Activated T-cell treated with anti-CD3 and anti-CD28 coated beads for 4 hours (primary cell): ENCODE measurements around the gene PTPRR.

Source experiments
- DNase-seq: peaks from one replicate; pipeline ENCODE4 v3.0.0-alpha.2; 2020

The PTPRR gene

GRCh38 chr12:70671698-70672097 is 248.8 kb downstream of the PTPRR start:
- no peak for DNase-seq

GRCh38 chr12:70670948-70671347 is 249.6 kb downstream of the PTPRR start:
- no peak for DNase-seq

GRCh38 chr12:70667253-70667652 is 253.3 kb downstream of the PTPRR start:
- DNase-seq: no peak

- no peak for DNase-seq
Measured at GRCh38 chr12:70666364-70666763, 254.2 kb downstream of the PTPRR start.

- DNase-seq: no peak
Measured at GRCh38 chr12:70664465-70664881, 256.1 kb downstream of the PTPRR start.

- DNase-seq: no peak
Measured at GRCh38 chr12:70663838-70664237, 256.7 kb downstream of the PTPRR start.

- DNase-seq: no peak
Measured at GRCh38 chr12:70661466-70662161, 258.9 kb downstream of the PTPRR start.

- DNase-seq: no peak
Measured at GRCh38 chr12:70660620-70661219, 259.8 kb downstream of the PTPRR start.

GRCh38 chr12:70660002-70660604 is 260.4 kb downstream of the PTPRR start:
- DNase-seq: no peak

GRCh38 chr12:70659077-70659606 is 261.4 kb downstream of the PTPRR start:
- DNase-seq: no peak

GRCh38 chr12:70657616-70658286 is 262.8 kb downstream of the PTPRR start:
- DNase-seq: no peak

- DNase-seq: no peak
Measured at GRCh38 chr12:70652451-70652850, 268.1 kb downstream of the PTPRR start.

GRCh38 chr12:70648831-70649230 is 271.7 kb downstream of the PTPRR start:
- no peak for DNase-seq

- DNase-seq: no peak
Measured at GRCh38 chr12:70648191-70648590, 272.3 kb downstream of the PTPRR start.

GRCh38 chr12:70646850-70647249 is 273.7 kb downstream of the PTPRR start:
- no peak for DNase-seq

- no peak for DNase-seq
Measured at GRCh38 chr12:70645494-70646317, 274.8 kb downstream of the PTPRR start.

- DNase-seq: no peak
Measured at GRCh38 chr12:70644861-70645260, 275.7 kb downstream of the PTPRR start.

- no peak for DNase-seq
Measured at GRCh38 chr12:70643939-70644338, 276.6 kb downstream of the PTPRR start.

GRCh38 chr12:70641691-70642090 is 278.8 kb downstream of the PTPRR start:
- DNase-seq: no peak

GRCh38 chr12:70640901-70641300 is 279.6 kb downstream of the PTPRR start:
- no peak for DNase-seq

GRCh38 chr12:70639535-70639934 is 281.0 kb downstream of the PTPRR start:
- no peak for DNase-seq

- no peak for DNase-seq
Measured at GRCh38 chr12:70638639-70639360, 281.7 kb downstream of the PTPRR start.
